ENCODE results near the gene PCNX1.
"Not testable (repeated sequence)": the region's sequence is repeated elsewhere in the genome, so short reads cannot be mapped to it uniquely, and the experiment has no call there.

The PCNX1 gene

DNA sequence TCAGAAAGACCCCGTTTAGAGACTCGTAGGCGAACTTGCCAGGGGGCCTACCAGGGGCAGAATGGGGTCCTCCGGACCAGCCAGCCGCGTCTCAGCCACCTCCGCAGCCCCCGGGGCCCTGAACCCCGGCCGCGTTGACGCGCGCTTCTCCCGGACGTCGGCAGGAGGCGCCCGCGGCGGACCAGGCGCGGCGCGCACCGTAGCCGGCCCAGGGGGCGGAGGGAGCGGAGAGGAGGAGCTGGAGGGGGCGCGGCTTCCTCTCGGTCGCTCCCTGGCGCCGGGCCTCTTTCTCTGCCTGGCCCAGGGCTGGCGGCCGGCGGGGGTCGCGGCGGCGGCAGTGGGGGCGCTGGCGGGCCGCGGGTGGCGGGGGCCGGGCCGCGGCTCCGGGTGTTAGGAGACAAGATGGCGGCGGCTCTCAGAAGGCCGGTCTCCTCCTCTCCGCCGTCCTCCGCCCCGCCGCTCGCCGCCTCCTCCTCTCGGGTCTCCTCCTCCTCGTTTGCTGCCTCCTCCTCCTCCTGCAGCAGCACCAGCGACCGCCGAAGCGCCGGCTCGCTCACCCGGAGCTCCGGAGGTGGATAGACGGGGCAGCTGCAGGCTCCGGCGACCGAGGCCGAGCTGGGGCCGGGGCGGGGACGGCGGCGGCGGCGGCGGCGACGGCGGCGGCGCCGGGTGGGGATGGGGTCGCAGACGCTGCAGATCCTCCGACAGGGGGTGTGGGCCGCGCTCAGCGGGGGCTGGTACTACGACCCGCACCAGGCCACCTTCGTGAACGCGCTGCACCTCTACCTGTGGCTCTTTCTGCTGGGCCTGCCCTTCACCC, at the start of gene PCNX1:
PCNX1 (plus strand) TSS at position 284 of the 820 bp plus-strand sequence; CDS start at position 676, 392 bp downstream.
- DNase-seq, result peak; percentile 86

DNA sequence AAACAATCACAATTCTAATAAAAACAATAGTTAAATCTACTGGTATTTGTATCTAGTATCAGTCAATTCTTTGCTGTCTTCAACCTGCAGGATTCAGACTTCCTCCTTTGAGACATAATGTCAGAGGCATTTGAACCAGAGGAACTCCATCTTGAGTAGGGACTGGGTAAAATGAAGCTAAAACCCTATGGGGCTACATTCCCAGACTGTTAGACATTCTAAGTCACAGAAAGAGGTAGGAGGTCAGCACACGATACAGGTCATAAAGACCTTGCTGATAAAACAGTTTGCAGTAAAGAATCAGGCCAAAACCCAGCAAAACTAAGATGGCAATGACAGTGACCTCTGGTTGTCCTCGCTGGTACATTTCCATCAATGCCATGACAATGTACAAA, 49.8 kb upstream of the PCNX1 start:
- peak; percentile 59 for DNase-seq

DNA sequence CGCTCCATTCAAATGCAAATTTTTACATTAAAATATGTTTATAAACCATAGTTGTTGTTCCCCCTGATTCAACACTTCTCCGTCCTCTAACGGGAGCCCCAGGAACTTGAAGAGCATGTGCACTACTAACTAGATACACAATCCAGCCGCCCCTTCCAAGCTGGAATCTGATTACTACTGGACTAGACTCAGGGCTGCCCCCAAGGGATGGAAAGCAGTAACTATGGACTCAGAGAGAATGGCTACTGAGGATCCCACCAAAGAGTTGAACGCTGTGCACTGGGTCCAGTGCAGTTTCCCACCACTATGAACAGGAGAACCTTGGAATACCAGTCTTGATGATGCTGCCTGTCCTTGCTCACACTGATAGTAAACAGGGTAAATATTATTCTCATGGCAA, 48.6 kb upstream of the PCNX1 start:
- no peak for DNase-seq

DNA sequence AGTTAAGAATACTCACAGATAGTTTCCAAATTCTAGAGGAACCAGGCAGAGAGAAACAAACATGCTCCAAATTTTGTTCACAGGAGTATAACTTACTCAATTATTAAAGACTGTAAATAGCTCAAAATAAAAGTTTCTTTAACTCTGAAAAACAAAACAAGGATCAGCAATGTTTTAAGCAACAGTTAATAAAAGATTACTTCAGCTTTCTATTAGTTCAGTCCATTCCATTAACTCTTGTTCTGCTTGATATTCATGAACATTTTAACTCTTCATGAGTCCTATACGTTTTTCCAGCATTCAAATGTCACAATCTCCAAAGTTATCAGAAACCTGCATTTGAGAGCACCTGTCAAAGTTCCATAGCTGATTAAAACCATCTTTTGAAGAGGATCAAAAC, 40.3 kb upstream of the PCNX1 start:
- DNase-seq, result not testable (repeated sequence)

DNA sequence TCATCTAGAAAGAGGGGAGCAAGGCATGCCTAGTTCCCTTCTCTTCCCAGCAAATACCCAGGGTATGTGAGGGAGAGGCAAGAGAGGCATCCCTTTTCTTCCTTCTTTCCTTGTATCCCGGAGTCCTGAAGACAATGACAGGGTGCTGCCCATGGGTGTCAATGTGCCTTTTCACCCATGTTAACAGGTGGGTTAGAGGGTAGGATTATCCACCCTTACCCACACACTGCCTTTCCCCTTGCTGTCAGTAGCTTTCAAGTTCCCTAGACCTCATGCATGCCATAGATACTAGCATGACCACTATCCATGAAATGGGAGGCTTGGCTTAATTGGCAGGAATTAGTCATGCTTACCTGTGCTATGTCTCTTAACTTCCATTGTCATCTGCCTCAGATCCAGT, 36.3 kb upstream of the PCNX1 start:
- DNase-seq, result no peak

DNA sequence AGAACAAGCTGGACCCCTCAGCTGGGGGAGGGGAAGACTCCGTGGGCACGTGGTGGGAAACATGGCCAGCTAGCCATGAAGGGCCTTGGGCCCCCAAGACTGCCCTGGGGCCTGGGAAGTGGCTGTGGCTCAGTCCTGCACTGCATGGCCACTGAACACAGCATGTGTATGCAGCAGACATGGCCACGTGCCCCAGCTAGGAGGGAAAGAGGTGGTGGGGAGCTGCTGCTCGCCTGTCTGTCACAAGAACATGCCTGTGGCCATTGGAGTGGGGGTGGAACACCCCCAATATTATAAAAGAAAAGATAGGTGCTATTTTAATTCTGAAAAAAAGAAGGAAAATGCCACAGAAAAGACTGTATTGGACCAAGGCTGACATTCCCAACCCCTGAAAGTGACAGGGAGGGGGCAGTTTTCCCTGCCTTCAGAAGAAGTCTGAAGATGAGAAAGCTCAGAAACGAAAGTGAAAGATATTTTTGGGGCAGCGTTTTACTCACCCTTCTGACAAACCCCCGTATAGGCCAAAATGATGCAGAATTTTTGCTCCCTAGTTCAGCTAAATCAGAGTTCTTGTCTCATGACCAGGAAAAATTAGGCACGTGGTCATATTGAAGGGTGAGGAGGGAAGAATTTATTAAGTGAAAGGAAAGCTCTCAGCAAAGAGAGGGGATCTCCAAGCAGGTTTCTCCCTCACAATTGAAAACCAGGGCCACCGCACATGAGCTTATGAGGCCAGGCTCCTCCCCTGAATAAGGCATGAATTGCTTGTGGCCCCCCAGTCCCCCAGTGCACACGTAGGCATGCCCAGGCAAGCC, 35.2 kb upstream of the PCNX1 start:
- DNase-seq, result no peak

DNA sequence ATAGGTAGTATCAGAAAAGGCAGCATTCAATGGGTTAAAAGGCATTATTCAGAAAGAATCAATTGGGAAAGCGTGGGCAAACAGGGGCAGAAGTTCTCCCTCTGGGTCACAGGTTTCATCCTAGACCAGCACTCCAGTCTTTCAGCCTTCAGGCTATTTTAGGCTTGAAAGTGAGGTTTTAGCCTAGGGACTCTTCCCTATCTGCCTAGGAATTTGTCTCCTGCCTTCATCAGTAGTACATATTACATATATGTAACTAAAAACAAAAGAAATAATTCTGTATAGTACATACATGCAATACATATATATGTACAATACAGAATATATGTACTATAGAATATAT, 34.6 kb upstream of the PCNX1 start:
- no peak for DNase-seq

DNA sequence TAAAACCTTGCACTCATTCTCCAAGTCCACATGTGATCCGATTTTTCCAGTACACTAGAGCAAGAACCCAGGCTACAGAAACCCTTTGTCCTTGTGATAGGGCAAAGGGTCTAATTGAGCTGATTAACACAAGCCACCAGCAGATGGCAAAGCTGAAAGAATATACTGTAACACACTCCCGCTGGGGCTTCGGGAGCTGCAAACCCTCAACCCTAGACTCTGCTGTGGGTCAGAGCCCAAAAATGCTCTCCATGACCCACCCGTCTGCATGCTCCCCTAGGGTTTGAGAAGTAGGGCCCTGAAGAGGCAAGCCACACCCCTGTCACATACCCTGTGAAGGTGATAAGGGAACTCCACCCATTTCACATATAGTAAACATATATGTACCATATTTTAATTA, 33.6 kb upstream of the PCNX1 start:
- no peak for DNase-seq

DNA sequence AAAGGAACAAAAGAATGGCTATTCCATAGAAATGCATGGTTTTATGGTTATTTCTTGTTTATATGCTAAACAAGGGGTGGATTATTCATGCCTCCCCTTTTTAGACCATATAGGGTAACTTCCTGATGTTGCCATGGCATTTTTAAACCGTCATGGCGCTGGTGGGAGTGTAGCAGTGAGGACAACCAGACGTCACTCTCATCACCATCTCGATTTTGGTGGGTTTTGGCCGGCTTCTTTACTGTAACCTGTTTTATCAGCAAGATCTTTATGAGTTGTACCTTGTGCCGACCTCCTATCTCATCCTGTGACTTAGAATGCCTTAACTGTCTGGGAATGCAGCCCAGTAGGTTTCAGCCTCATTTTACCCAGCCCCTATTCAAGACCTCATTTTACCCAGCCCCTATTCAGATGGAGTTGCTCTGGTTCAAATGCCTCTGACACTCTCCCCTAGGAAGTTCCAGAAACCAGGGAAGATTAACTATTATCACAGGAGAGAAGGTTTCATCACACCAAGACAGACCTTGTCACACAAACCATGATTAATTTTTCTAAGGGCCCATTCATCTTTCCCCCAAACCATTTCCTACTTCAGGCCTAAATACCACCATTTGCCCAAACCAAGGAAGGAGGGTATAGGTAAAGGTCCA, 31.3 kb upstream of the PCNX1 start:
- DNase-seq, result not testable (repeated sequence)

DNA sequence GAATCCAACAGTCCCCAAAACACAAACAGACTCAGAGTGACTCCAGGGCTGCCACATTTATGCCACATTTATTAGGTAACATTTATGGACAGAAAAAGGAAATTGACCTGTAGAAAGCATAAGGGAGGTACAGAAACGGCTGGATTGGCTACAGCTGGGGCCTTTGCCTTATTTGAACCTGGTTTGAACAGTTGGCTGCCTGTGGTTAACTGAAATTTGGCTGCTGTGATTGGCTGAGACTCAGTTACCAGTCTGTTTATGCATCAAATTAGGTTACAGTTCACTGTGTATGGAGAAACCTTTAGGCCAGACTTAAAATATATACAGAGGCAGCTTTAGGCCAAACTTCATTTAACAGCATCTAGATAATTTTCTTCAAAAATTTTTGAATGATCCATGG, 27.8 kb upstream of the PCNX1 start:
- no peak for DNase-seq

DNA sequence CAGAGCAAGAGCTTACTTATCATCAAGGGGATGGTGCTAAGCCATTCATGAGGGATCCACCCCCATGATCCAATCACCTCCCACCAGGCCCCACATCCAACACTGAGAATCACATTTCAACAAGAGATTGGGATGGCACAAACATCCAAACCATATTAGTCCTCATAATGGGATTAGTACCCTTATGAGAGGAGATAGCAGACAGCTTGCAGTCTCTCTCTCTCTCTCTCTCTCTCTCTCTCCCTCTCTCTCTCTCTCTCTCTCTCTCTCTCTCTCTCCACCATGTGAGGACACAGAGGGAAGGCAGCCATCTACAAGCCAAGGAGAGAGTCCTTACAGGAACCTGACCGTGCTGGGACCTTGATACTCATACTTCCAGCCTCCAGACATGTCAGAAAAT, 26.4 kb upstream of the PCNX1 start:
- not testable (repeated sequence) for DNase-seq

DNA sequence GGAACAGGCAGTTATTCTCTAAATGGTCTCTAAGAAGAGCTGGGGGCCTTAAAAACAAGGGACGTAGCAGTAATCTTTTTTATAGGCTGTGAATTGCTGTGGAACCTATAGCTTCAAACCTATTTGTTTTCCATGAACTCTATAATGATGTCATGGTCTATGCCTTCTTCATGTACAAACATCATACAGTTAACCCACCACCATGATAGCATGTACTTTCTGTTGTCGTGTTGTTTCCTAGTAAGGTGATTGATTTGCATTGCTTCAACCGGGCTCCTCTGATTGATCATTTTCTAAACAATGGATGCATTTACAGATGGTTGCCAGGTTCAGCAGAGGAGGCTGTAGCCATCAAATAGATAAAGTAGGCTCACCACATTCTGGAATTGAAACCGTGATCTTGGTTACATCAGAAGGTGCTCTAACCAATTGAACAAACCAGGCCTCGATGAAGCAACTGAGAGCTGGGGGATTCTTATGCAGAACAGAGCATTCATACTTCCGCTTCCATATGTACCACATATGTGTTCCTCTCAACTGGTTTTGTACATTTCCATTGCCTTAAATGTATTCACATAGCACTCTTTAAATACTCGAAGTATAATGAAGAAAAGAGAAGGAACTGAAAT, 25.6 kb upstream of the PCNX1 start:
- no peak for DNase-seq

DNA sequence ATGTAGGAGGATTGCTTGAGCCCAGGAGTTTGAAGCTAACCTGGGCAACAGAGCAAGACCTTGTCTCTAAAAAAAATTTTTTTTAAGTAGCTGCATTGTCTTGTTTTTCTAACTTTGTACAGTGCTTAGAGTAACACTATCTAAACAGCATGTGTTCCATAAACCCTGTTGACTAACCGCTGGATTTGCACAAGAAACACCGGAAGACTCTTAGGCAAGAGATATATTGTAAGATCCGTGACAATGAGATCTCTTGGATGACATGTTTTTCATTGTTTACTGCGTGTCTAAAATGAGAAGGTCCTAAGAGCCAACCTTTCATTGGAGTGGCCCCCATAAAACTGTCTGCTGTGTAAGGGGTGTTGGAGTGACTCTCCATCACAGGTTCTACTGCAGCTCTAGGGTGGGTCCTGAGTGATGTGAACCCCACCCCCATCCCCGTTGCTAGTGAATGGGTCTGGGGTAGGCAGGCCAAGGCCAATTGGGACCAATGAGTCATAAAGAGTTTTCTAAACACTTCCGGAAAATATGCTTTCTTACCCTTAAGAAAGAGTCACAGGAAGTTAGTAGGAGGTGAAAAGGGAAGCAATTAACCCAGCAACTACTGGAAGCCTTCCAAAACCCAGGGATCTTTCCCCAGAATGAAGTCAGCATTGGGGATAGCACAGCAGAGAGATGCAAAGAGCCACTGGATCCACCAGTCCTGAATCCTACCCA, 24.3 kb upstream of the PCNX1 start:
- peak; percentile 83 for DNase-seq

DNA sequence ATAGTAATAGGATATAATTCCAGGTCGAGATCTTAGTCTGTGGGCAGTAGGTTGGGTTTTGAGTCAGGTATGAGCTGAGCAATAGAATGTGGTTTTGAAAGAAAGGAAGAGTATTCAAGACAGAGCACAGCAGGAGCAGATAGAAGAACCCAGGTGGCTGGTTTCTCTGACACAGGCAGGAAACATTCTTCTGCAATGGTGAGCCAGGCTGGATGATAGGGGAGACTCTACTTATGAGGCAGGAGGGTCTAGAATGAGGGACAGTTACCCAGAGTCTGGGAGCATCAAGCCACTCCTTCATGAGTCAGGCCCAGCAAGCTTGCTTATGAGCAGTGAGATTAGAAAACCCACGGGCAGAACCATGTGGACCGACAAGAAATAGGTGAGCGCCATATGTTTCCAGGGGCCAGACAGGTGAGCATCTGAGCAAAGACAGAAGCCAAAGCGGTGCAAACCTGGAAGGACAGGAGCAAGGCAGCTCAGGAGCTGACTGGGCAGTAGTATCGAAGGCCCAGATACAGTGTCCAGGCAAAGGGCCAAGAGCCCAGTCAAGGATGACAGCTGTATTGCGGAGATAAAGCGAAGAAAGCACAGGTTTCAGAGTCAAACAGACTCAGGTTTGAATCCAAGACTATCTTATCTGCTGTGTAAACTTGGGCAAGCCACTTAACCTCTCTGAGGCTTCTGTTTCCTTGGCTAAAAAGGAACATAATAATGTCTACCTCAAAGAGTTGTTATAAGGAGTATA, 22.5 kb upstream of the PCNX1 start:
- DNase-seq, result no peak

DNA sequence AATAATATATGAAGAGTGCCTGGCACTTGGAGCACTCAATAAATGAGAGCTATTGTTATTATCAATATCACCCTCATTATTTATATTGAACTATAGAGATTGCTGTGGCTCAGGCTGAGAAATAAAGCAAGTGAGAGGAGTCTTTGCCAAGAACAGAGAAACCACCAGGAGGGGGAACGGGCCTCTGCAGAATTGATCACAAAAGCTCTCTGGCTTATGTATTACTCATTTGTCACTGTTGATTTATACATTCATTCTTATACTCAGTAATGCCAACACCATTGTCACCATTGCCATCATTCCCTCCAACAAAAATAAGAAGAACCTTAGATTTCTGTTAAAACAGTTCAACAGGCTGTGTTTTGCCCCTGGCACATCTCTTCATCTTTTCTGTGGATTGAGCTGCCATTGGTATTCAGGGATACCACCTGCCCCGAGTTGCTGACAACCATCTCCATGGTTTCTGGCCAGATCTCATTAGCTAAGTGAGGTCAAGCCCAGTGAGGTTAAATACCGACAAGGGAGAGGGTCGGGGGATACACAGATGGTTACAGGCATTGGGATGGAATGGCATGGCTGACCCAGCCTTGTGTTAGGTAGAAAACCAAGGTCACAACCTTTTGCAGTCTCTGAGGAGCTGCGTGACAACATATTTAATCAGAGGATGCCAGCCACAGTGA, 21.8 kb upstream of the PCNX1 start:
- no peak for DNase-seq

DNA sequence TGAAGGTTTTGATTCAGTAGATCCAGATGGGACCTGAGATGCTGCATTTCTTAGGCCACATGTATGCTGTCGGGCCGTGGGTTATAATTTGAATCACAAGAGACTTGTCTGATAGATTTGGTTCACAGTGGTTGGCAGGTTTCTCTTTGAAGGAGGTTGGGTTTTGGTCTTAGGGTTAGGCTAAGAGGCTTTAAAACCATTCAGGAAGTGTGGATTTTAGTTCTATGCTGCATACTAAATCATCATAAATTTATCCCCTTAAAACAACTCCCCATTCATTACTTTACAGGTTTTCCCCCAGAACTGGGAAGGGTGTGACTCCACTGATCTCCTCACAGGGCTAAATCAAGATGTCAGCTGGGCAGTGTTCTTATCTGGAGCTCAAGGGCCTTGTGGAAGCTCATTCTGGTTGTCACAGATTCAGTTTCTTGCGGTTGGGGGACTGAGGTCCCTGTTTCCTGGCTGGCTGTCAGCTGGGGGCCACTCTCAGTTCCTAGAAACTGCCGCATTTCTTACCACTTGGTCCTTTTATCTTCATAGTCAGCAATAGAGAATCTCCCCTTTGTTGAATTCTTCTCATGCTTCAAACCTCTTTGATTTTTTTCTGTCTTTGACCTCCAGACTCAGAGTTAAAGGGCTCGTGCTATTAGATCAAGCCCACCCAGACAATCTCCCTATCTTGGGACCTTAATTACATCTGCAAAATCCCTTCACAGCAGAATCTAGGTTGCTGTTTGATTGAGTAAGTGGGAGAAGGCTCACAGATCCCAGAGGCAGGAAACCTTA, 20.6 kb upstream of the PCNX1 start:
- DNase-seq, result no peak

DNA sequence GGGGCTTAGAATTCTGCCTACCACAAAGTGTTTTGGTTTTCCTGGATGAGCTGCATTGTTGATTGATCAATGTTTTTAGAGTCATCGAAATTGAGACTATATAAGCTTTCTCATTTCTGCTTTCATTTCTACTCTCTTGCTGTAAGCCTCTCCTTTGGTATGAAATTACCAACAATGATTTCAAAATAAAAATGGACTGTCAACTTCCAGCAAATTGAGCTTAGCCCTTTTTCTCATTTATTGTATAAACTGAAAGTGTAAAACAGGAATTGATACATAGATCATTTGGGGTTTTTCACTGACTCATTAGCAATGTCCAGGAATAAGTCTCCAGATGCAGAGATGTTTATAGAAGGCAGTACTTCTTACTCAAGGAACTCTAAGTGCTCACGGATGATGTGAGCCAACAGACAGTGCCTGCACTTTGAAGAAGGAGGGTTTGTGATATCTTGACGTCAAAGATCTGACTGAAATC, 20.0 kb upstream of the PCNX1 start:
- peak; percentile 81 for DNase-seq

DNA sequence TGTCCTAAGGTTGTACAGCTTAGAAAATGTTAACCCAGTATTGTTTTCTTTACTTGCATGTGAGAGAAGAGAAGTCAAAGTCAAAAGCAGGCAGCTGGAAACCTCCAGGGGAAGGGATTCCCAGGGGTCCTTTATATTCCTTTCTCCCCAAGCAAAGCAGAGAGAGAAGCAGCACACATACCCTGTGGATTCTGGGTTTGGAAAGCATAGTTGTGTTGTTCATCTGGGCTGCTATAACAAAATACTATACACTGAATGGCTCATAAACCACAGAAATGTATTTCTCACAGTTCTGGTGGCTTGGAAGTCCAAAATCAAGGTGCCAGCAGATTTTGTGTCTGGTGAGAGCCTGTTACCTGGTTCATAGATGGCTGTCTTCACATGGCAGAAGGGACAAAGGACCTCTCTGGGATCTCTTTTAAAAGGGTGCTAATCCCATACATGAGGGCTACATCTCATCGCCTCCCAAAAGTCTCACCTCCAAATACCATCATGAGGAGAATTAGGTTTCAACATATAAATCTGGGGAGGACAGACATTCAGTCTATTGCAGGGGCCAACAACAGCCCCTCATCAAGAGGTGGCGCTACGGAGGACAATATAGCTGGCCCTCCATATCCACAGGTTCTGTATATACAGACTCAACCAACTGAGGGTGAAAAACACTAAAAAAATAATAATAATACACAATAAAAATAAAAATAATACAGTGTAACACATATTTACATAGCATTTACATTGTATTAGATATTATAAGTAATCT, 19.3 kb upstream of the PCNX1 start:
- peak; percentile 58 for DNase-seq

DNA sequence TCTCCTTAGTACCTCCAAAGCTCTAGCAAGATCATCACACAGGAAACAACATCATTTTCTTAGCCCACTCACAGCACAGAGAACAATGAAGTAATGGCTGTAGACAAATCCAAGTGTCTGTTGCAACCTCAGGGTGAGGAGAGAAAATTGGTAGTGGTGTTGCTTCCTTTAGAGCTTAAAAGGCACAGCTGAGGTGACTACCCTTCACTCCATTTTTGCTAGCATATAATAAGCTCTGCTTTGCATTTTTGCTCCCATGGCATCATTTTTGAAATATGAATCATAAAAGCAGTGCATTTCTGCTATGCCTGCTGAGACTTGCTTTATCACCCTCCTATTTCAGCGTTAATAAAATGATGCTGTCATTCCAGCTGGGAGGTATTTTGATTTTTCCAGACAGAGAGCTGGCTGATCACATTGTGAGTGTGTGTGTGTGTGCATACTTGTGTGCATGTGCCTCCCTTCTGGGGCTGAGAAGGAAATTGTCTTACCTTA, 18.5 kb upstream of the PCNX1 start:
- peak; percentile 90 for DNase-seq

Data from fibroblast of upper back skin (primary cell).